ENCODE results near the gene LIX1L. TPM values are rescaled to one million over a fixed set of nuclear protein-coding genes. Genes with fewer than 3 reads are reported as not detected.

Gene LIX1L
- total RNA-seq, 1 donor from 2014 or later = 37.5 TPM

DNA sequence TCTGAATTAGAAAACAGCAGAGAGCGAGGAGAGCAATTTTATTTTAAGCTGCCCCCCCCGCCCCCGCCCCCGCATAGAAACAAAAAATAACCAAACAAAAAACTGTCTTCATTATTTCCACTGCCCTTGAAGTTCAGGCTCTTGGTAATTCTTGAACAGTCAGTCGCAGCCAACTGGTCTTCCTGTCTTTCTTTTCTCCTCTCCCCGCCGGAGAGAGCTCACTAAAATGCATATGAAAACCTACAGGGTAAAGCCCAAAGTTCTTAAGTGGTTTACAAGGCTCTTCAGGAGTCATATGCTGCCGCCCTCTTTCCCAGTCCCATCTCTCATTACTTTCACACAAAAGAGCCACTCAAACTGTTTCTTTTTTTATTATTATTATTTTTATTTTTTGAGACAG lies 71.0 kb downstream of the LIX1L start:
- TF ChIP-seq, protein P1, sequence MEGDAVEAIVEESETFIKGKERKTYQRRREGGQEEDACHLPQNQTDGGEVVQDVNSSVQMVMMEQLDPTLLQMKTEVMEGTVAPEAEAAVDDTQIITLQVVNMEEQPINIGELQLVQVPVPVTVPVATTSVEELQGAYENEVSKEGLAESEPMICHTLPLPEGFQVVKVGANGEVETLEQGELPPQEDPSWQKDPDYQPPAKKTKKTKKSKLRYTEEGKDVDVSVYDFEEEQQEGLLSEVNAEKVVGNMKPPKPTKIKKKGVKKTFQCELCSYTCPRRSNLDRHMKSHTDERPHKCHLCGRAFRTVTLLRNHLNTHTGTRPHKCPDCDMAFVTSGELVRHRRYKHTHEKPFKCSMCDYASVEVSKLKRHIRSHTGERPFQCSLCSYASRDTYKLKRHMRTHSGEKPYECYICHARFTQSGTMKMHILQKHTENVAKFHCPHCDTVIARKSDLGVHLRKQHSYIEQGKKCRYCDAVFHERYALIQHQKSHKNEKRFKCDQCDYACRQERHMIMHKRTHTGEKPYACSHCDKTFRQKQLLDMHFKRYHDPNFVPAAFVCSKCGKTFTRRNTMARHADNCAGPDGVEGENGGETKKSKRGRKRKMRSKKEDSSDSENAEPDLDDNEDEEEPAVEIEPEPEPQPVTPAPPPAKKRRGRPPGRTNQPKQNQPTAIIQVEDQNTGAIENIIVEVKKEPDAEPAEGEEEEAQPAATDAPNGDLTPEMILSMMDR (conservative IDR thresholded peaks at IDR 0.05) = no peak
- no peak for DNase-seq (ENCODE audit: low read depth, low spot score)
- Mint-ChIP-seq H3K9me3 (no peaks in the 10 kb centered on the region), H3K27me3 (ENCODE audit: low read depth) (peaks cover 57% of the 10 kb centered on the region), H3K27ac (ENCODE audit: unreplicated experiment) (no peak overlapping the region), H3K4me1 (peaks cover 19% of the 10 kb centered on the region), H3K36me3 (ENCODE audit: low read depth) (no peaks in the 10 kb centered on the region), H3K4me3 (peak overlapping the region; percentile 84)

DNA sequence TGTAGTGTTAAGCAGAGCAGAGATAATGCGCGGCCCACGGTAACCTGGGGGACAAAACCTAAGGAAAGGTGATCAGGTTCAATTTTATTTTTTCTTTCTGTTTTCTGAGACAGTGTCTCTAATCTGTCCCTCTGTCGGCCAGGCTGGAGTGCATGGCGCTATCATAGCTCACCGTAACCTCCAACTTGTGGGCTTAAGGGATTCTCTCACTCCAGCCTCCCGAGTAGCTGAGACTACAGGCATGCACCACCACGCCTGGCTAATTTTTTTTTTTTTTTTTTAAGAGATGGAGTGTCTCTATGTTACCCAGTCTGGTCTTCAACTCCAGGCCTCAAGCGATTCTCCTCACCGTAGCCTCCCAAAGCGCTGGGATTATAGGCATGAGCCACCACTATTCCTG lies 71.4 kb downstream of the LIX1L start:
- peaks cover 59% of the 10 kb centered on the region for H3K27me3 Mint-ChIP-seq (ENCODE audit: low read depth)
- TF ChIP-seq, protein P1 (conservative IDR thresholded peaks at IDR 0.05) = no peak
- no peak for DNase-seq (ENCODE audit: low read depth, low spot score)
- H3K4me1 Mint-ChIP-seq = peaks cover 19% of the 10 kb centered on the region
- no peaks in the 10 kb centered on the region for H3K36me3 Mint-ChIP-seq (ENCODE audit: low read depth)
- H3K4me3 Mint-ChIP-seq = peak overlapping the region; percentile 91
- no peaks in the 10 kb centered on the region for H3K9me3 Mint-ChIP-seq
- H3K27ac Mint-ChIP-seq (ENCODE audit: unreplicated experiment) = no peak overlapping the region

DNA sequence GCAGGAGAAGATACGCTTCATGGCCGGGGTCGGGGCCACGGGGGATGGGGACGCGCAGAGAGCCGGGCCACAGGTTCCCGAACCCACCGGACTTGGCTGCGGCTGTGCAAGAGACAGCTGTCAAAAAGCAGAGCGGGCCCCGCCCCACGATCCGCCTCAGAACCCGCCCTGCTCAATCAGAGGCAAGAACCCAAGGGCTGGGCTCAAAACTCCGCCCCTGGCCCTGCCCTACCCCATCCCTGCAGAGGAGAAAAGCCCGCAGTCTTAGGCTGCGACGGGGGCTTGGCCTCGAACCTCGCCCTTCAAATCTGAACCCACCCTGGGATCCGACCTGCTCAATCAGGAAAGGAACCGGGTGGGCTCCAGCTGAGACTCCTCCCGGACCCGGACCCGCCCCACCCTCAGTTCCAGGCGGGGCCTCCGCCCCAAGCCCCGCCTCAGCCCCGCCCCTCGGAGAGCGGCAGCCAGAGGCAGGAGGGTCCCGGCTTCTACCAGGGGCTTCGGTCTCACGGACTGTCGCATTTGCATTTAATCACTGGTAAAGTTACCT lies 72.0 kb downstream of the LIX1L start, which contains the start of gene ANKRD35:
Gene ANKRD35, minus strand, starts transcription at position 129 of the 550 bp plus-strand sequence. Its CDS starts 108 bp downstream, at position 21.
- Mint-ChIP-seq H3K27me3 (ENCODE audit: low read depth) (peaks cover 63% of the 10 kb centered on the region), H3K4me1 (peaks cover 19% of the 10 kb centered on the region), H3K36me3 (ENCODE audit: low read depth) (no peaks in the 10 kb centered on the region), H3K27ac (ENCODE audit: unreplicated experiment) (no peak within 1 kb of the TSS), H3K9me3 (no peaks in the 10 kb centered on the region), H3K4me3 (peak within 1 kb of the TSS; percentile 91)
- peak; percentile 73 for DNase-seq (ENCODE audit: low read depth, low spot score)
- TF ChIP-seq, protein P1 (conservative IDR thresholded peaks at IDR 0.05) = no peak

GRCh38 chr1:145884675-145885074 lies 73.1 kb downstream of the LIX1L start:
- no peaks in the 10 kb centered on the region for H3K9me3 Mint-ChIP-seq
- H3K27me3 Mint-ChIP-seq (ENCODE audit: low read depth) = peaks cover 74% of the 10 kb centered on the region
- no peaks in the 10 kb centered on the region for H3K36me3 Mint-ChIP-seq (ENCODE audit: low read depth)
- TF ChIP-seq, protein P1 (conservative IDR thresholded peaks at IDR 0.05) = no peak
- H3K4me1 Mint-ChIP-seq = peaks cover 19% of the 10 kb centered on the region
- no peak for DNase-seq (ENCODE audit: low read depth, low spot score)
- no peak overlapping the region for H3K27ac Mint-ChIP-seq (ENCODE audit: unreplicated experiment)
- H3K4me3 Mint-ChIP-seq = peak overlapping the region; percentile 91

Other genes with a start within 250 kb of the LIX1L start
- gene CD160, start 238.5 kb downstream of the LIX1L start, total RNA-seq = not detected in 2 replicates
- 12.5 and 13.4 TPM in 2 replicates for gene RNF115, start 133.9 kb downstream of the LIX1L start, total RNA-seq
- 38.4 and 38.5 TPM in 2 replicates for gene POLR3C, start 133.8 kb downstream of the LIX1L start, total RNA-seq
- gene NUDT17, start 112.4 kb downstream of the LIX1L start, total RNA-seq = 4.5 TPM in 2 replicates
- 35.1 and 38.7 TPM in 2 replicates for gene PIAS3, start 98.9 kb downstream of the LIX1L start, total RNA-seq
- 0.07 and 0.11 TPM in 2 replicates for gene ANKRD35, start 72.2 kb downstream of the LIX1L start, total RNA-seq
- gene ITGA10, start 48.0 kb downstream of the LIX1L start, total RNA-seq = 0.55 and 1.0 TPM in 2 replicates
- gene PEX11B, start 39.3 kb downstream of the LIX1L start, total RNA-seq = 18.7 and 22.1 TPM in 2 replicates
- 273 and 285 TPM in 2 replicates for gene RBM8A, start 30.5 kb downstream of the LIX1L start, total RNA-seq
- 0.49 and 1.2 TPM in 2 replicates for gene ANKRD34A, start 6.6 kb upstream of the LIX1L start, total RNA-seq
- 14.6 and 15.5 TPM in 2 replicates for gene POLR3GL, start 6.7 kb upstream of the LIX1L start, total RNA-seq
- gene TXNIP, start 38.6 kb upstream of the LIX1L start, total RNA-seq = 83.5 and 90.8 TPM in 2 replicates
- not detected in 2 replicates for gene HJV, start 63.7 kb upstream of the LIX1L start, total RNA-seq
- gene NBPF10, start 186.8 kb upstream of the LIX1L start, total RNA-seq = 2.1 and 2.2 TPM in 2 replicates